Fibroblast of skin of right quadriceps (primary cell): ENCODE measurements around the gene KCNH2.

Source experiments
- DNase-seq: peaks from one replicate; pipeline ENCODE4 v3.0.0-alpha.2; 2013

KCNH2 gene

DNA sequence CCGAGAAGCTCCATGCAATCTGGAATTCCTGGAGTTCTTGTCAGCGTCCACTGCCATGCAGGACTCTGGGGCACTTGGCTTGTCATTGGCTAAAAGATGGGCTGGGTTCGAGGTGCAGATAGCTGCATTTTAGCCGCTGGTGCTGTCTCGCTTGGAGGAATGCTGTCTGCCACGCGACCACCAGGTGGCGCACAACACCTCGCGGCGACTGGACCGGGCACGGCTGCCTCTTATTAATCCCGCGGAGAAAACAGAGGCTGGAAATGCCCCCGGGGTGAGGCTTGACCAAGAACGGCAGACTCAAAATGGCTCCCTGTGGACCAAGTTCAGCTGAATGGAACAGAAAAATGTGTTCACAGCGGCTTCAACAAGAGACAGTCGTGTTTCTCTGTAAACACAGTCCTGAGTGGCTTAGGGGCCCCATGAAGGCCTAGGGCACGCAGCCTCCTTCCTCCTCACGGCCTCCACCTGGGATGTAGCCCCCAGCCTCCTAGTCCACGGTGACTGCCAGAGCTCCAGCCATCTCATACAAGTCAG lies 79.6 kb downstream of the KCNH2 start:
- DNase-seq: peak; percentile 40

GRCh38 chr7:150897502-150898474 lies 80.3 kb downstream of the KCNH2 start:
- DNase-seq: no peak

GRCh38 chr7:150896562-150897209 lies 81.4 kb downstream of the KCNH2 start:
- no peak for DNase-seq

DNA sequence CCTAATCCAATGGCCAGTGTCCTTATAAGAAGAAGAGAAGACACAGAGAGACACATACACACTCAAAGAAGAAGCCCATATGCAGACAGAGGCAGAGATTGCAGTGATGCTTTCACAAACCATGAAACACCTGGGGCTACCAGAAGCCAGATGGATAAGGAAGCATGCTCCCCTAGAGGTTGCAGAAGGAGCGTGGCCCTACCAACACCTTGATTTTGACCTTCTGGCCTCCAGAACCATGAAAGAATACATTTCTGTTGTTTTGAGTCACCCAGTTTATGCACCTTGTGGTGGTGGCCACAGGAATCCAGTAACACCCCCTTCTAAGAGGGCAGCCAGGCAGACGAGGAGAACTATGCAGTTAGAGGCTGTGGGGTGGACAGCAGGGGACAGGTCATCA lies 82.3 kb downstream of the KCNH2 start:
- no peak for DNase-seq
